H9 (cell line): ENCODE measurements around the gene PLK3. TPM values are rescaled to one million over a fixed set of nuclear protein-coding genes. Genes with fewer than 3 reads are reported as not detected.

Experiments
- DNase-seq: peaks from one replicate; pipeline ENCODE4 v3.0.0-alpha.2; 2017
- H2AFZ ChIP-seq: one replicate; pipeline ENCODE4 v1.6.1; 2013; ENCODE audit warnings: mild to moderate bottlenecking, low read length, control low read depth, moderate library complexity
- H2AK5ac ChIP-seq: 2 replicates; pipeline ENCODE4 v1.6.1; 2013; ENCODE audit warnings: low read length, control low read depth, mixed read lengths; ENCODE audit not compliant: insufficient read length
- H2BK120ac ChIP-seq: one replicate; pipeline ENCODE4 v1.6.1; 2013; ENCODE audit warnings: low read depth, mild to moderate bottlenecking, low read length, control low read depth, inconsistent platforms; ENCODE audit not compliant: poor library complexity, severe bottlenecking
- H2BK12ac ChIP-seq: 2 replicates; pipeline ENCODE4 v1.6.1; 2013; ENCODE audit warnings: low read length, control low read depth, mixed read lengths, low read depth; ENCODE audit not compliant: insufficient read length
- H2BK15ac ChIP-seq: 2 replicates; pipeline ENCODE4 v1.6.1; 2013; ENCODE audit warnings: low read depth, low read length, control low read depth
- H2BK20ac ChIP-seq: one replicate; pipeline ENCODE4 v1.6.1; 2013; ENCODE audit warnings: low read depth, mild to moderate bottlenecking, low read length, control low read depth, inconsistent platforms; ENCODE audit not compliant: poor library complexity, severe bottlenecking
- H2BK5ac ChIP-seq: 2 replicates; pipeline ENCODE4 v1.6.1; 2013; ENCODE audit warnings: low read length, control low read depth, mixed read lengths; ENCODE audit not compliant: insufficient read length
- H3K14ac ChIP-seq: 2 replicates; pipeline ENCODE4 v1.6.1; 2013; ENCODE audit warnings: low read length, control low read depth; ENCODE audit not compliant: insufficient read depth
- H3K18ac ChIP-seq: 2 replicates; pipeline ENCODE4 v1.6.1; 2013; ENCODE audit warnings: low read depth, mild to moderate bottlenecking, mixed read lengths, low read length, control low read depth; ENCODE audit not compliant: insufficient read length
- H3K23ac ChIP-seq: 2 replicates; pipeline ENCODE4 v1.6.1; 2013; ENCODE audit warnings: low read length, control low read depth, mixed read lengths, low read depth; ENCODE audit not compliant: insufficient read length
- H3K23me2 ChIP-seq: 2 replicates; pipeline ENCODE4 v1.6.1; 2013; ENCODE audit warnings: low read depth, mild to moderate bottlenecking, mixed read lengths, low read length, control low read depth; ENCODE audit not compliant: insufficient read length, poor library complexity, severe bottlenecking
- H3K27ac ChIP-seq: 2 replicates; pipeline ENCODE4 v1.5.1; 2013; ENCODE audit warnings: low read length, control low read depth, mixed read lengths, low read depth; ENCODE audit not compliant: insufficient read length
- H3K27me3 ChIP-seq: 2 replicates; pipeline ENCODE4 v1.6.1; 2013; ENCODE audit warnings: low read length, control low read depth, inconsistent platforms; ENCODE audit not compliant: insufficient read depth
- H3K4ac ChIP-seq: 2 replicates; pipeline ENCODE4 v1.6.1; 2013; ENCODE audit warnings: low read depth, mild to moderate bottlenecking, control low read depth, inconsistent platforms, low read length, moderate library complexity
- H3K4me1 ChIP-seq: 2 replicates; pipeline ENCODE4 v1.6.1; 2013; ENCODE audit warnings: low read length, control low read depth, inconsistent platforms; ENCODE audit not compliant: insufficient read depth
- H3K4me2 ChIP-seq: 2 replicates; pipeline ENCODE4 v1.6.1; 2013; ENCODE audit warnings: low read length, control low read depth, mixed read lengths; ENCODE audit not compliant: insufficient read length, insufficient read depth
- H3K56ac ChIP-seq: 2 replicates; pipeline ENCODE4 v1.6.1; 2013; ENCODE audit warnings: low read depth, mild to moderate bottlenecking, mixed read lengths, low read length, control low read depth; ENCODE audit not compliant: insufficient read length
- H3K79me1 ChIP-seq: 2 replicates; pipeline ENCODE4 v1.6.1; 2013; ENCODE audit warnings: low read depth, mild to moderate bottlenecking, moderate library complexity, low read length, control low read depth, inconsistent platforms; ENCODE audit not compliant: insufficient read depth, poor library complexity, severe bottlenecking
- H3K79me2 ChIP-seq: 2 replicates; pipeline ENCODE4 v1.6.1; 2013; ENCODE audit warnings: low read length, control low read depth, inconsistent platforms; ENCODE audit not compliant: insufficient read depth
- H3K9ac ChIP-seq: 2 replicates; pipeline ENCODE4 v1.6.1; 2013; ENCODE audit warnings: low read length, control low read depth, mixed read lengths; ENCODE audit not compliant: insufficient read length; ENCODE audit errors: extremely low read depth
- H3K9me3 ChIP-seq: one replicate; pipeline ENCODE4 v1.6.1; 2013; ENCODE audit warnings: low read depth, low read length, inconsistent platforms; ENCODE audit not compliant: control insufficient read depth
- H3T11ph ChIP-seq: one replicate; pipeline ENCODE4 v1.6.1; 2013; ENCODE audit warnings: mild to moderate bottlenecking, low read length, control low read depth, inconsistent platforms
- H4K20me1 ChIP-seq: one replicate; pipeline ENCODE4 v1.6.1; 2013; ENCODE audit not compliant: control insufficient read depth, insufficient read length, insufficient read depth
- H4K5ac ChIP-seq: 2 replicates; pipeline ENCODE4 v1.6.1; 2013; ENCODE audit warnings: low read depth, mild to moderate bottlenecking, mixed read lengths, low read length, control low read depth; ENCODE audit not compliant: insufficient read length
- H4K8ac ChIP-seq: replicated peaks from 2 replicates; pipeline ENCODE4 v1.6.1; 2013; ENCODE audit warnings: low read length, control low read depth, mixed read lengths, low read depth; ENCODE audit not compliant: insufficient read length
- H4K91ac ChIP-seq: 2 replicates; pipeline ENCODE4 v1.6.1; 2013; ENCODE audit warnings: low read depth, mild to moderate bottlenecking, moderate library complexity, mixed read lengths, low read length, control low read depth; ENCODE audit not compliant: insufficient read length
- H3K27ac Mint-ChIP-seq, 3 experiments: 2 replicates in 2 of 3; 3 replicates in 1 of 3; pipeline ENCODE4 v1.8.0; 2020 to 2021; ENCODE audit warnings: mixed read lengths in 3 of 3, mild to moderate bottlenecking in 1 of 3, moderate library complexity in 1 of 3
- H3K27me3 Mint-ChIP-seq: 2 replicates; pipeline ENCODE4 v1.8.0; 2021; ENCODE audit warnings: low read depth, mild to moderate bottlenecking, moderate library complexity, mixed read lengths
- H3K36me3 Mint-ChIP-seq, 3 experiments: 2 replicates in 2 of 3; 3 replicates in 1 of 3; pipeline ENCODE4 v1.8.0; 2020 to 2021; ENCODE audit warnings: low read depth in 3 of 3, mixed read lengths in 3 of 3; ENCODE audit not compliant: insufficient read depth in 1 of 3
- H3K4me1 Mint-ChIP-seq, 2 experiments: 2 replicates each; pipeline ENCODE4 v1.8.0; 2020; ENCODE audit warnings: mixed read lengths in 2 of 2
- H3K4me3 Mint-ChIP-seq, 2 experiments: 2 replicates in 1 of 2; 3 replicates in 1 of 2; pipeline ENCODE4 v1.8.0; 2020 to 2021; ENCODE audit warnings: mild to moderate bottlenecking in 2 of 2, mixed read lengths in 2 of 2, moderate library complexity in 1 of 2
- H3K9me3 Mint-ChIP-seq, 2 experiments: 2 replicates in 1 of 2; 3 replicates in 1 of 2; pipeline ENCODE4 v1.8.0; 2020; ENCODE audit warnings: mild to moderate bottlenecking in 2 of 2, mixed read lengths in 2 of 2, moderate library complexity in 1 of 2
- CTCF ChIP-seq: fragments of 200-600 bp; sonication (generic); conservative IDR thresholded peaks from 3 replicates; pipeline ENCODE4 v1.8.0; 2021; ENCODE audit warnings: antibody characterized with exemption, mild to moderate bottlenecking
- WGBS: extraction: QIAGEN DNeasy Blood & Tissue Kit; methylation state at CpG from one replicate; pipeline ENCODE4 v1.1.7; 2013; ENCODE audit warnings: missing lambda C conversion rate, low lambda C conversion rate, mixed read lengths; ENCODE audit not compliant: insufficient read length; ENCODE audit errors: extremely low coverage; 5-methylcytosine and 5-hydroxymethylcytosine counted together
- total RNA-seq: library from RNA; stranded (reverse); gene quantifications from 2 replicates; pipeline ENCODE4 v1.2.1, GENCODE V29; 2021

Gene PLK3
- total RNA-seq, 1 experiment from 2014 or later = 14.7 TPM

- Mint-ChIP-seq H3K4me3 (no peak overlapping the region), H3K36me3 (no peaks in the 10 kb centered on the region)
- WGBS = no CpG with 5 or more reads among the region's 4 CpGs
Measured at GRCh38 chr1:44839576-44839975, 39.4 kb downstream of the PLK3 start.

More at GRCh38 chr1:44839576-44839975, 39.4 kb downstream of the PLK3 start:
- Histone ChIP-seq H3K4ac (no peak overlapping the region), H3K18ac (no peak overlapping the region), H2BK120ac (no peak overlapping the region), H2AK5ac (no peak overlapping the region), H2AFZ (no peak overlapping the region), H4K8ac (no peak overlapping the region), H2BK20ac (no peak overlapping the region), H3K27ac (no peak overlapping the region), H3K79me1 (no peaks in the 10 kb centered on the region), H4K91ac (no peak overlapping the region), H3K9ac (no peak overlapping the region), H3K23me2 (peaks cover 11% of the 10 kb centered on the region), H4K20me1 (no peaks in the 10 kb centered on the region), H3K27me3 (peaks cover 2% of the 10 kb centered on the region; the same call in 1 of the 2 replicates), H3K4me2 (no peak overlapping the region), H3T11ph (no peak overlapping the region), H3K79me2 (no peaks in the 10 kb centered on the region), H3K14ac (no peak overlapping the region), H4K5ac (no peak overlapping the region), H3K4me1 (no peaks in the 10 kb centered on the region), H2BK12ac (no peak overlapping the region), H2BK15ac (no peak overlapping the region), H3K56ac (no peak overlapping the region), H3K23ac (no peak overlapping the region), H3K9me3 (no peaks in the 10 kb centered on the region), H2BK5ac (no peak overlapping the region)
- Mint-ChIP-seq H3K9me3 (no peaks in the 10 kb centered on the region), H3K27ac (peak overlapping the region in 1 of 3 experiments; percentile 61; a peak in 1 of 7 replicates), H3K27me3 (peaks cover 18% of the 10 kb centered on the region), H3K4me1 (peaks cover 3 to 7% of the 10 kb centered on the region in 2 experiments; a peak in 2 of 4 replicates)
- DNase-seq = no peak
- no peak for TF ChIP-seq CTCF
